Measurements from ENCODE around the gene USO1. TPM values are rescaled to one million over a fixed set of nuclear protein-coding genes. Genes with fewer than 3 reads are reported as not detected.

Gene USO1
- total RNA-seq, 1 donor from 2014 or later = 41.7 TPM

GRCh38 chr4:75821216-75821615 lies 96.8 kb downstream of the USO1 start:
- no peaks in the 10 kb centered on the region for H3K9me3 Mint-ChIP-seq
- no peaks in the 10 kb centered on the region for H3K27me3 Mint-ChIP-seq
- ChIA-PET CTCF (no interaction called here), POLR2A (no interaction called here)
- H3K4me3 Mint-ChIP-seq = no peak overlapping the region
- no peak overlapping the region for H3K27ac Mint-ChIP-seq
- DNase-seq (no peak), ATAC-seq (ENCODE audit: low read depth) (no peak)
- H3K36me3 Mint-ChIP-seq (ENCODE audit: low read depth) = no peaks in the 10 kb centered on the region
- no peaks in the 10 kb centered on the region for H3K4me1 Mint-ChIP-seq
- no peak for TF ChIP-seq CTCF (IDR thresholded peaks at IDR 0.05)
- intact Hi-C loops (cut with micrococcal nuclease) = no loop called here

- POLR2A ChIA-PET = no interaction called here
- H3K27me3 Mint-ChIP-seq = no peaks in the 10 kb centered on the region
- H3K9me3 Mint-ChIP-seq = no peaks in the 10 kb centered on the region
These were observed 97.6 kb downstream of the USO1 start for GRCh38 chr4:75821966-75822365.

GRCh38 chr4:75822416-75822815 lies 98.0 kb downstream of the USO1 start:
- ChIA-PET POLR2A (no interaction called here), CTCF (no interaction called here)
- Mint-ChIP-seq H3K4me3 (no peak overlapping the region), H3K4me1 (no peaks in the 10 kb centered on the region), H3K36me3 (ENCODE audit: low read depth) (no peaks in the 10 kb centered on the region), H3K9me3 (no peaks in the 10 kb centered on the region), H3K27ac (no peak overlapping the region), H3K27me3 (no peaks in the 10 kb centered on the region)
- ATAC-seq (ENCODE audit: low read depth) (no peak), DNase-seq (no peak)
- intact Hi-C loops (cut with micrococcal nuclease) = no loop called here
- no peak for TF ChIP-seq CTCF (IDR thresholded peaks at IDR 0.05)

More at GRCh38 chr4:75821966-75822365, 97.6 kb downstream of the USO1 start:
- Mint-ChIP-seq H3K27ac (no peak overlapping the region), H3K4me1 (no peaks in the 10 kb centered on the region), H3K4me3 (no peak overlapping the region), H3K36me3 (ENCODE audit: low read depth) (no peaks in the 10 kb centered on the region)
- CTCF ChIA-PET = no interaction called here
- intact Hi-C loops (cut with micrococcal nuclease) = no loop called here
- no peak for DNase-seq
- TF ChIP-seq CTCF (IDR thresholded peaks at IDR 0.05) = no peak
- ATAC-seq (ENCODE audit: low read depth) = no peak

GRCh38 chr4:75823812-75824211 lies 99.4 kb downstream of the USO1 start:
- DNase-seq = no peak
- H3K27ac Mint-ChIP-seq = no peak overlapping the region
- intact Hi-C loops (cut with micrococcal nuclease) = no loop called here
- no peaks in the 10 kb centered on the region for H3K4me1 Mint-ChIP-seq
- no peaks in the 10 kb centered on the region for H3K36me3 Mint-ChIP-seq (ENCODE audit: low read depth)
- TF ChIP-seq CTCF (IDR thresholded peaks at IDR 0.05) = no peak
- no peak for ATAC-seq (ENCODE audit: low read depth)
- no peaks in the 10 kb centered on the region for H3K9me3 Mint-ChIP-seq
- H3K27me3 Mint-ChIP-seq = no peaks in the 10 kb centered on the region
- ChIA-PET CTCF (no interaction called here), POLR2A (no interaction called here)
- no peak overlapping the region for H3K4me3 Mint-ChIP-seq

GRCh38 chr4:75830906-75831305 lies 106.5 kb downstream of the USO1 start:
- ChIA-PET POLR2A (no interaction called here), CTCF (no interaction called here)
- Mint-ChIP-seq H3K27ac (no peak overlapping the region), H3K27me3 (no peaks in the 10 kb centered on the region), H3K4me1 (no peaks in the 10 kb centered on the region), H3K9me3 (peaks cover 7% of the 10 kb centered on the region), H3K4me3 (no peak overlapping the region), H3K36me3 (ENCODE audit: low read depth) (no peaks in the 10 kb centered on the region)
- TF ChIP-seq CTCF (IDR thresholded peaks at IDR 0.05) = no peak
- no peak for DNase-seq
- intact Hi-C loops (cut with micrococcal nuclease) = no loop called here
- ATAC-seq (ENCODE audit: low read depth) = no peak
